Bronchial epithelial cell (primary cell): ENCODE results near the gene CSMD2. TPM values are rescaled to one million over a fixed set of nuclear protein-coding genes. Genes with fewer than 3 reads are reported as not detected.

ENCODE experiments used
- DNase-seq: peaks from one replicate; pipeline ENCODE4 v3.0.0-alpha.2; 2010; ENCODE audit warnings: low read depth
- FAIRE-seq: peaks from 2 replicates; lab custom pipeline; 2011; peaks lifted over from hg19 to GRCh38; lab: Jason Lieb, UNC
- H3K27me3 ChIP-seq: 2 replicates; pipeline ENCODE4 v1.5.1; 2011; ENCODE audit warnings: low read length; ENCODE audit not compliant: control insufficient read depth, insufficient read depth
- H3K36me3 ChIP-seq: 2 replicates; pipeline ENCODE4 v1.5.1; 2011; ENCODE audit warnings: low read length; ENCODE audit not compliant: control insufficient read depth, insufficient read depth
- H3K4me3 ChIP-seq: 2 replicates; pipeline ENCODE4 v1.5.1; 2011; ENCODE audit warnings: mild to moderate bottlenecking, low read depth, low read length, control low read depth
- CTCF ChIP-seq: IDR thresholded peaks from 2 replicates; pipeline ENCODE4 v1.5.1; 2011; ENCODE audit warnings: mild to moderate bottlenecking, moderate library complexity, low read length, control low read depth, inconsistent platforms; ENCODE audit not compliant: insufficient read depth, severe bottlenecking
- total RNA-seq: library from RNA; depleted of rRNA; stranded (reverse); fragments of >200 nt; gene quantifications from 2 replicates; pipeline ENCODE4 v1.2.1, GENCODE V29; 2014

The CSMD2 gene
- total RNA-seq, 1 donor from 2014 or later, result not detected

GRCh38 chr1:33777337-33777736, 387.7 kb downstream of the CSMD2 start:
- H3K27me3 ChIP-seq, result no peaks in the 10 kb centered on the region
- DNase-seq (no peak), FAIRE-seq (no peak)
- TF ChIP-seq CTCF, result no peak
- no peaks in the 10 kb centered on the region for H3K36me3 ChIP-seq
- no peak overlapping the region for H3K4me3 ChIP-seq

DNA sequence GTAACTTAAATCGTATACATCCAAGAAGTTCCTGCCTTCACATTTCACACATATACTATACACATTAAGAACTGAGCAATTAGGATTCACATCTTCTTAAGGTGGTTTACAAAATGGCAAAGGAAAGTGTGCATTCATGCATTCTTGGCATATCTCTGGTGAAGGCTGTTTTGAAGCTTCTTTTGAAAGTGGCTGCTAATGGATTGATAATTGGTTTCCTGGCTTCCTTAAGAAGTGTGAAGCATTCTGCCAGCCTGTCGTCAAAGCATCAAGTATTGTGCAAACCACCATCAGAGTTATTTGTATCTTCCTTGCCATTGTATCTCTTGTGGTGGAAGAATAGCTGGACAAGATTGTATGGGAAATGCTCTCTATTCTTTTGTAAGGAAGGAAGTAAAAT, 396.2 kb downstream of the CSMD2 start:
- Histone ChIP-seq H3K4me3 (no peak overlapping the region), H3K27me3 (no peaks in the 10 kb centered on the region), H3K36me3 (no peaks in the 10 kb centered on the region)
- TF ChIP-seq CTCF, result no peak
- FAIRE-seq, result no peak
- no peak for DNase-seq

GRCh38 chr1:33768106-33768505, 396.9 kb downstream of the CSMD2 start:
- DNase-seq, result no peak
- no peaks in the 10 kb centered on the region for H3K36me3 ChIP-seq
- FAIRE-seq, result no peak
- no peaks in the 10 kb centered on the region for H3K27me3 ChIP-seq
- TF ChIP-seq CTCF, result no peak
- no peak overlapping the region for H3K4me3 ChIP-seq

DNA sequence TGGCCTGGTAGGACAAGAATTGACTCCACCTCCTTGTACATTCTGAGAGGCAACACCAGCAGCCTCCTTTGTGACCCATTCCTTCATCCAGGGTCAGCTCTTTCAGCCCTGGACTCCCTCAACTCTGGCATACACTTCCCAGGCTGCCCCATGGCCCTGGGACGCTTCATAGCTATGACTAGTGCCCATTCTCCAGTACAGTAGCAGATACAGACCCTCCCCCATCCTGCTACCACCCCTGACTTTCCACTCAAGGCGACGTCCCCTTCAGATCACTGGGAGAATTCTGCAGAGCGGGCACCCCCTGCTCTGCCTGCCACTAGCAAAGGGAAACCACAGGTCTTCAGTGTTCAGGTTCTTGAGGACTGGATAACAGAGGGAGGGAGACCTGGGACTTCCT, 400.9 kb downstream of the CSMD2 start:
- TF ChIP-seq CTCF, result no peak
- no peak for DNase-seq
- no peaks in the 10 kb centered on the region for H3K27me3 ChIP-seq
- FAIRE-seq, result no peak
- no peak overlapping the region for H3K4me3 ChIP-seq
- no peaks in the 10 kb centered on the region for H3K36me3 ChIP-seq

GRCh38 chr1:33763406-33763805, 401.6 kb downstream of the CSMD2 start:
- Histone ChIP-seq H3K4me3 (no peak overlapping the region), H3K36me3 (no peaks in the 10 kb centered on the region), H3K27me3 (no peaks in the 10 kb centered on the region)
- TF ChIP-seq CTCF, result no peak
- FAIRE-seq, result no peak
- DNase-seq, result peak; percentile 83

DNA sequence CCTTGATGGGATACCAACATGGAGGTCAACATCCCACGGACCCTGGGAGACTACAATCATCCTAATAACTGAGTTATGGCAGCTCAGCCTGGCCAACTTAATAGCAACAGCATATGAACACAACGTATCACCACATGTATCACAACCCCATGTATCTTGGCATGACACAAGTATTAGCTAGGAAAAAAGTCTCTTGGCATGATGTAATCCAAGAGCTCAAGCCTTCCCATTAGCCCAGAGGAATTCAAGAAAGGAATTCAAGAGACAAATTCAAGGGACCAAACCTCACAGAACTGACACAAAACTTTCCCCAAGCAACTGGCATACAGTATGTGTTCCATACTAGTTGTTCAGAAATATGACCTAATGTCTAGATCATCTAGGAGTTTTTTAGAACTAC, 402.1 kb downstream of the CSMD2 start:
- no peaks in the 10 kb centered on the region for H3K36me3 ChIP-seq
- FAIRE-seq (no peak), DNase-seq (peak; percentile 12)
- no peaks in the 10 kb centered on the region for H3K27me3 ChIP-seq
- H3K4me3 ChIP-seq, result no peak overlapping the region
- TF ChIP-seq CTCF, result no peak
